Articular chondrocyte of knee joint (primary cell): Measurements from ENCODE around the gene INKA1. TPM values are rescaled to one million over a fixed set of nuclear protein-coding genes. Genes with fewer than 3 reads are reported as not detected.

ENCODE experiments used
- small RNA-seq: library from RNA; depleted of rRNA; stranded (forward); fragments of <200 nt; gene quantifications from one replicate; pipeline ENCODE3, GENCODE V24; 2012
- total RNA-seq: library from RNA; depleted of rRNA; stranded (reverse); fragments of >200 nt; gene quantifications from 2 replicates; pipeline ENCODE4 v1.2.3, GENCODE V29; 2012

The INKA1 gene
- 2.5 and 2.8 TPM in 2 replicates for total RNA-seq

DNA sequence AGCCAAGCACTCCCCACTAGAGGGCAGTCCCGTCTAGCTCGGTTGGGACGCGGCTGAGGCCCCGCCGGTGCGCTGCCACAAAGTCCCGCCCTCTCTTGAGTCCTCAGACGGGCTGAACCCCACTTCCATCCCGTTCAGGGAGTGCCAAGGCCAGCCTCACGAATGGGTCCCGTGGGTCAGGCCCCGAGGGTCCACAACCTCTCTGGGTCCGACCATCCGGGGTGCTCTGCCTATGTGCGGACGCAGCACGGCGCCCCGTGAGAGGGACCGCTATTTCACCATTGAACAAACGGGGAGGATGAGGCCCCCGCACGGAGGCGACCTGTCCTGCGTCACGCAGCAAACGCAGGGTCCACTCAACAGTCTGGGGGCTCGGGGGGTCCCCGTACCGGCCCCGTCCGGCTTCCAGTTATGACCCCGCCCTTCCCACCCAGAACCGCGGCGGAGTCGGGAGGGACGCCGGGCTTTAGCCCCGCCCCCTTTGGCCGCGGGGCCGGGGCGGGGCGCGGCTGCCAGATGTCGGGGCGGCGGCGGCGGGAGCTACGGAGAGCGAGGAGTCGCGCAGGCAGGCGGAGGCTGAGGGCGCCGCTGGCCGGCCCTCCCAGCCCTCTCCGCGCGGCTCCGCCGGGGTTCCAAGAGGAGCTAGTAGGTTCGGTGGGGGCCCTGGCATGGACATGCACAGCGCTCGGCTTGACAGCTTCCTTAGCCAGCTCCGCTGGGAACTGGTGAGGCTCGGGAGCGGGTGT lies at the start of gene INKA1:
INKA1 (plus strand) TSS at position 543 of the 746 bp plus-strand sequence; CDS start at position 675, 132 bp downstream.

DNA sequence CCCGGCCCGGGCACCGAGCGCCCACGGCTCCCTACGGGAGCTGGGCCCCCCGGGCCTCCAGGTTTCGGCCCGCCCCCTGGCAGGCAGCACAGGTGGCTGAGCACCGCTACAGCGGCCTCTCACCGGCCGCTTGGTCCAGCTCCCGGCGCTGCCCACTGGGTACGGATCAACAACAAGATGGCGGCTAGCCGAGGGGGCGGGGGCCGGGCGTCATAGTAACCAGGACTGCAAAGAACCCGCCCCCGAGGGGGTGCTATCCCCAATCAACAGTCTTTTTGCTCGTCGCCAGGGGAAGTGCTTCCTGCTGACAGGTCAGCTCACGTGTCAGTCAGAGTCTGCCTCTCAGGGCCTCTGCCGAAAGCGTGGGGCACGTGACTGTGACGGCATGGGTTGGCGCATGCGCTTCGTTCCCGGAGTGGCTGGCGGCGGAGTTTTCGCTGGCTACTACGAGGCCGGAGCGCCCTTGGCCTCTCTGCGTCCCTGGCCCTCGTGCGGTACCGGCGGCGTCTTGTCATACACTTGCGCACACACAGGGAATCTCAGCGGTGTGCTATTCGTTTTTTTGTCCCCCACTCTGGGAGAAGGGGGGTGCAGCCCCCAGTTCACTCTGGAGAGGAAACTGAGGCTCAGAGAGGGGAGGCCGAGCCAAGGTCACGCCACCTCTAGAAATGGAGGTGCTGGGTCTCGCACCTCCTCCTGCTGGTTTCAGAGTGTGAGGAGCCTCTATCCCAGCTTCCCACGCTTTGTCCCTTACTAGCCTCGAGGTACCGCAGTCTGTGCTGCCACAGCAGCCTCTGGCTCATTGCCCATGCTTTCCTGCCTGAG lies 16.5 kb upstream of the INKA1 start, which contains the start of gene IP6K1:
IP6K1 (minus strand) TSS at position 186 of the 825 bp plus-strand sequence. CDS start 38,502 bp downstream, outside the sequence.

DNA sequence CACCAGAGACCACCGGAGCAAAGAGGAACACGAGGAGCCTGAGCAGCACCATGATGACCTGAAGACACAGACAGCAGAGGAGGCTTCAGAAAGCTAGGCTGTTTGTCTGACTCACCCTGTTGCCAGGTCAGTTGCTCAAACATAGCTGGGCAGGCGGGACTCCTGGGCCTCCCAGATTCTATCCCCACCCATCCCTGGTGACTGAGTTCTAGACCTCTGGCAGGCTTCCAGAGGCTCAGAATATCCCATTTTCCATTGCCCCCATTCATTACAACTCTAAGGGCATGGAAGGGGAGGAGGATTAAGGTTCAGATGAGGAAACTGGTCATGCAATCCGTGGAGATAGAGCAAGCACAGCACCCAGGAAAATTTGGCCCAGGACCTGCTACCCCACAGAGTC lies 3.3 kb upstream of the INKA1 start, which contains the start of gene CDHR4:
CDHR4 (minus strand) TSS at position 113 of the 400 bp plus-strand sequence; CDS start at position 52, 61 bp downstream.

DNA sequence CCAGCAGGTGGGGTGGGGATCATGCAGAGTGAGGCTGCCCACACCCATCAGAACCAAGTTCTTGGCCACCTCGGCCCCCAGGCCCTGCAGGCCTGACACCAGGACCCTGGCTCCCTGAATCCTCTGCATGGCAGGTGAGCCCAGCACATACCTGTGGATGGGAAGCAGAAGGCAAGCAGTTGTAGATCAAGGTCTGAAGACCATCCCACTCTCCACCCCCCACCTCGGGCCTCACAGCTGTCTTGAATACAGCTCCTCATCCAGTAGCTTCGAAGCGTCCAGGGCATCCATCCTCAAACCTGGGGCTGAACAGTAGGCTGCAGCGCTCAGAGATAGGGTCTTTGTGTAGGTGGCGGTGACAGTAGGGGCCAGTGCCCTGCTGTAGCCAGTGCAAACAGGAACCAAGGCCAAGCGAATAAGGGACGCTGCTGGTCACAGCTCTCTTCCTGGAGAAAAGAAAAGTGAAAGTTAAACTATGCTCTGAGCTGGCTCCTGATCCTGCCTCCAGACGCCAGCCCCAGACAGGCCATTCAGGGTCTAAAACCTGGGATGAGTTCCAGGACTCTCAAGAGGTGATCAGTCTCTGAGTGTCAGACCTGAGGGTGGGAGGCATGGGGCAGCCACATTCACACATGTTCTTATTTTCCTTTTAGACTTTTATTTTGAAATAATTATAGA lies 10.6 kb downstream of the INKA1 start, which contains the start of gene UBA7:
UBA7 (minus strand) TSS at position 457 of the 678 bp plus-strand sequence; CDS start at position 291, 166 bp downstream.

Small RNA genes within 50 kb of the gene (small RNA-seq; reads per million reads assigned to genes)
- gene COX6CP14 = not detected

Other genes with a start within 250 kb of the INKA1 start
- gene BSN, start 248.8 kb upstream of the INKA1 start, total RNA-seq = 0.22 and 0.26 TPM in 2 replicates
- gene APEH, start 128.9 kb upstream of the INKA1 start, total RNA-seq = 70.7 and 85.2 TPM in 2 replicates
- gene MST1, start 113.8 kb upstream of the INKA1 start, total RNA-seq = 3.1 and 3.6 TPM in 2 replicates
- 12.4 and 16.3 TPM in 2 replicates for gene RNF123, start 113.7 kb upstream of the INKA1 start, total RNA-seq
- gene AMIGO3, start 83.6 kb upstream of the INKA1 start, total RNA-seq = 0.32 TPM in 1 of 2 replicates, not detected in the other
- 20.6 and 22.3 TPM in 2 replicates for gene GMPPB, start 79.3 kb upstream of the INKA1 start, total RNA-seq
- 39.3 and 40.9 TPM in 2 replicates for gene IP6K1, start 16.7 kb upstream of the INKA1 start, total RNA-seq
- 0.13 TPM in 1 of 2 replicates, not detected in the other for gene CDHR4, start 3.4 kb upstream of the INKA1 start, total RNA-seq
- gene UBA7, start 10.7 kb downstream of the INKA1 start, total RNA-seq = 49.7 and 53.4 TPM in 2 replicates
- 2.1 and 3.1 TPM in 2 replicates for gene TRAIP, start 53.3 kb downstream of the INKA1 start, total RNA-seq
- gene CAMKV, start 66.6 kb downstream of the INKA1 start, total RNA-seq = not detected in 2 replicates
- 0.97 and 1.3 TPM in 2 replicates for gene MST1R, start 100.6 kb downstream of the INKA1 start, total RNA-seq
- 9.7 and 10.1 TPM in 2 replicates for gene MON1A, start 126.5 kb downstream of the INKA1 start, total RNA-seq
- 66.6 and 68.1 TPM in 2 replicates for gene RBM6, start 136.9 kb downstream of the INKA1 start, total RNA-seq